ENCODE measurements around the gene BIVM. TPM values are rescaled to one million over a fixed set of nuclear protein-coding genes. Genes with fewer than 3 reads are reported as not detected.

The BIVM gene
- total RNA-seq, 1 donor from 2014 or later: 7.9 TPM

DNA sequence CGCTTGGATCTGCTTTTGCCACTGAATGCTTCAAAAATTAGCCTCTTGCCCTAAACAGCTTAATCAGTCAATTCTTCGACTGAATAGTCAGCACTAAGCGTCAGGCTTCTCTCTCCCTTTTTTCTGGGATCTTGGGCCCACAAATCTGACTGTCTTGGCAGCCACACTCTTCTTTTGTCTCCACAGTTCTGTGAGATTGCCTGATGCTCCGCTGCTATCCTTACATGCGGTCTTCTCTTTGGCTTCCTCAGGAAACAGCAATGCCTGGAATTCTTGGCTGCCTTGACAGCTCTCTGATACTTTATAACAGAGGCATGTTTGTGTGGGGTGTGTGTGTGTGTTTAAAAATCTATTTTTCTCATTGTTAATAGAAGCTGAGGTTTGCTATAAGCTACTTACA, 79.6 kb downstream of the BIVM start:
- TF ChIP-seq, protein P1, sequence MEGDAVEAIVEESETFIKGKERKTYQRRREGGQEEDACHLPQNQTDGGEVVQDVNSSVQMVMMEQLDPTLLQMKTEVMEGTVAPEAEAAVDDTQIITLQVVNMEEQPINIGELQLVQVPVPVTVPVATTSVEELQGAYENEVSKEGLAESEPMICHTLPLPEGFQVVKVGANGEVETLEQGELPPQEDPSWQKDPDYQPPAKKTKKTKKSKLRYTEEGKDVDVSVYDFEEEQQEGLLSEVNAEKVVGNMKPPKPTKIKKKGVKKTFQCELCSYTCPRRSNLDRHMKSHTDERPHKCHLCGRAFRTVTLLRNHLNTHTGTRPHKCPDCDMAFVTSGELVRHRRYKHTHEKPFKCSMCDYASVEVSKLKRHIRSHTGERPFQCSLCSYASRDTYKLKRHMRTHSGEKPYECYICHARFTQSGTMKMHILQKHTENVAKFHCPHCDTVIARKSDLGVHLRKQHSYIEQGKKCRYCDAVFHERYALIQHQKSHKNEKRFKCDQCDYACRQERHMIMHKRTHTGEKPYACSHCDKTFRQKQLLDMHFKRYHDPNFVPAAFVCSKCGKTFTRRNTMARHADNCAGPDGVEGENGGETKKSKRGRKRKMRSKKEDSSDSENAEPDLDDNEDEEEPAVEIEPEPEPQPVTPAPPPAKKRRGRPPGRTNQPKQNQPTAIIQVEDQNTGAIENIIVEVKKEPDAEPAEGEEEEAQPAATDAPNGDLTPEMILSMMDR (IDR thresholded peaks at IDR 0.05; ENCODE audit: insufficient read depth, low read length, severe bottlenecking): no peak
- H3K27me3 ChIP-seq (ENCODE audit: control insufficient read depth, insufficient read depth, low read length): no peaks in the 10 kb centered on the region
- FAIRE-seq: no peak
- H3K36me3 ChIP-seq (ENCODE audit: control insufficient read depth, insufficient read depth, low read length): peaks cover 5% of the 10 kb centered on the region
- no peak overlapping the region for H3K4me3 ChIP-seq (ENCODE audit: low read depth, low read length)
- DNase-seq (ENCODE audit: low read depth): no peak

DNA sequence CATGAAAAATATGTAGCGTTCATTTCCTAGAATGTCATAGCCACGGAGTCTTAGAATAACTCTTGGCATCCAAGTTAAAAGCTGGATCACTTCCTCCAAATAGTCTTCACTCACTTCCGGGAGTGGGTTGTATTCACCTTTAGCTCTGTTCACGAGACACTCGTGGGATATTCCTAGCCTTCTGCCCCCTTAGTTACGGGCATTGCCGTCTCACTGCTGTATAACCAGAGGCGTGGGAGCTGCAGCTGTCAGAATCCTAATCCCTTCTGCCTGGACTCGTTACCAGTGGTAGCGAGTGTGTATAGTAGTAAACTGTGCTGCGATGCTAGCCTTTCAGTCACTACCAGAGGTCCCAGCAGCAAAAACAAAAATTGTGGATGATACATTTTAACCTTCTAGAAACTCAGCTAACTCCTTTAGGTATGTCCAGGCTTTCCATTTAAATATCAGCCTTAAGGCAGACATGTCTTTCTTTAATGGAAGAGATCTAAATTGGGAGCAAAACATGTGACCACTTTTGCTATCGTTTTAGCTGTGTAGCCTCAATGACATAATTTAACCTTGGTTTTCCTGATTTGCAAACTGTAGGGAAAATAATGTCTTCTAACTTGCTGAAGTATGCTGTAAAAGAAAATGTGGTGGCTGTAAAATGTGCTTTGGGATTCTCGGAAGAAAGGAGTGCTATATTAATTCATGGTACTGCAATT, 81.0 kb downstream of the BIVM start:
- TF ChIP-seq, protein P1 (IDR thresholded peaks at IDR 0.05; ENCODE audit: insufficient read depth, low read length, severe bottlenecking): no peak
- FAIRE-seq (no peak), DNase-seq (ENCODE audit: low read depth) (no peak)
- peaks cover 5% of the 10 kb centered on the region for H3K36me3 ChIP-seq (ENCODE audit: control insufficient read depth, insufficient read depth, low read length)
- H3K4me3 ChIP-seq (ENCODE audit: low read depth, low read length): no peak overlapping the region
- no peaks in the 10 kb centered on the region for H3K27me3 ChIP-seq (ENCODE audit: control insufficient read depth, insufficient read depth, low read length)

DNA sequence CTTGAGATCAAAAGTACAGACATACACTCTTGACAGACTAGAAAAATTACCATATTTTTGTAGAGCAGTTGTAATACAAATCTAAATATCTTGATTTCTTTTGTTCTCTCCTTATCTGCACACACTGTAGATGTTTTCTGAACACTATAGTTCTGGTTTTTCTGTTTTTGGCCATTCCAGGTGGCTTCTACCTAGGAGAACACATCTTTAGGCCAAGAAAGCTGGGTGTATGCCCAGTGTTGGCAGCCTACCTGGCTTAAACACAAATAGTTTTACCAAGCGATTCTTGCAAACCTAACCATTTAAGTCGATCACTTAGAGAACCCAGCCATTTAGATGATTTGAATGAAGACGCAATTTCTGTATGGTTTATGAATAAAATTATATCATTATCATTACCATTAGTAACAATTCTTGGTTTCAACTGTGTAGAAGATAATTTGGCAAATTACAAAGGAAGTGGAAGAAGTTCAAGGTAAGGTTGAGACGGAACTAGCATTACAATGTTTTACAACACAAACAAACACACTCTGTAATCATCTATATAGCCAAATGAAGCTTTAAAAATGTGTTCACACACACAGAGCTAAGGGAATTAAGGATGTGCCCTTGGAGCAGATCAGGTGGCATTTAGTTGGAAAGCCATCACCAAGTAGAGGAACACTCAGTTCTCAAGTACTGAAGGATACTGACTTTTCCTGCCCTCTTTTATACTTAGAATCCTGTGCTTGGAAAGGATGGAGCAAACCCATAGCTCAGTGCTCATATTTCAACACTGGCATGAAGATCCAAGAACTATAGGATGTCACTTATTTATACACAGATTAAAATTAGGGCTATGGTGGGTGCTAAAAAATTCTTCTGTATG, 83.1 kb downstream of the BIVM start:
- no peaks in the 10 kb centered on the region for H3K36me3 ChIP-seq (ENCODE audit: control insufficient read depth, insufficient read depth, low read length)
- FAIRE-seq: no peak

More for the DNA sequence above, 83.1 kb downstream of the BIVM start:
- DNase-seq (ENCODE audit: low read depth): no peak
- H3K27me3 ChIP-seq (ENCODE audit: control insufficient read depth, insufficient read depth, low read length): no peaks in the 10 kb centered on the region
- no peak overlapping the region for H3K4me3 ChIP-seq (ENCODE audit: low read depth, low read length)
- TF ChIP-seq, protein P1 (IDR thresholded peaks at IDR 0.05; ENCODE audit: insufficient read depth, low read length, severe bottlenecking): no peak

Other genes starting within 250 kb of the BIVM start
- gene TPP2, start 202.1 kb upstream of the BIVM start, total RNA-seq: 22.4 and 25.5 TPM in 2 replicates
- gene METTL21C, start 104.1 kb upstream of the BIVM start, total RNA-seq: not detected in 2 replicates
- 9.7 and 16.1 TPM in 2 replicates for gene TEX30, start 25.3 kb upstream of the BIVM start, total RNA-seq
- gene POGLUT2, start 143 bp upstream of the BIVM start, total RNA-seq: 4.0 and 6.1 TPM in 2 replicates
- gene ERCC5, start 46.9 kb downstream of the BIVM start, total RNA-seq: 41.3 and 44.9 TPM in 2 replicates

All from bronchial epithelial cell (primary cell).